Activated CD4-positive, CD25-positive, alpha-beta regulatory T cell treated with anti-CD3 and anti-CD28 coated beads, Interleukin-2, amount 50 U/mL, for 16 hours (primary cell): ENCODE measurements around the gene CHRDL1.
"Not testable (repeated sequence)": the region's sequence is repeated elsewhere in the genome, so short reads cannot be mapped to it uniquely, and the experiment has no call there.

ENCODE experiments used
- DNase-seq: peaks from one replicate; pipeline ENCODE4 v3.0.0-alpha.2; 2020; ENCODE audit warnings: low read depth, low spot score

The CHRDL1 gene

GRCh38 chrX:110795645-110796406 is at the start of gene CHRDL1:
CHRDL1 (minus strand) TSS chrX:110795817; CDS start chrX:110792181, 3,636 bp downstream.
- no peak for DNase-seq

GRCh38 chrX:110836982-110837381 is 41.4 kb upstream of the CHRDL1 start:
- no peak for DNase-seq

- no peak for DNase-seq
Measured at GRCh38 chrX:110836451-110836850, 40.8 kb upstream of the CHRDL1 start.

- no peak for DNase-seq
Measured at GRCh38 chrX:110836001-110836400, 40.4 kb upstream of the CHRDL1 start.

GRCh38 chrX:110825972-110826371 is 30.4 kb upstream of the CHRDL1 start:
- DNase-seq = no peak

- DNase-seq = not testable (repeated sequence)
Measured at GRCh38 chrX:110816543-110816942, 20.9 kb upstream of the CHRDL1 start.

GRCh38 chrX:110806145-110806544 is 10.5 kb upstream of the CHRDL1 start:
- DNase-seq = no peak

- no peak for DNase-seq
Measured at GRCh38 chrX:110805303-110805702, 9.7 kb upstream of the CHRDL1 start.

GRCh38 chrX:110804446-110804845 is 8.8 kb upstream of the CHRDL1 start:
- DNase-seq = no peak

- no peak for DNase-seq
Measured at GRCh38 chrX:110803506-110803905, 7.9 kb upstream of the CHRDL1 start.

- no peak for DNase-seq
Measured at GRCh38 chrX:110796407-110796697, 735 bp upstream of the CHRDL1 start.

GRCh38 chrX:110794601-110795000 is 1.0 kb downstream of the CHRDL1 start:
- no peak for DNase-seq

- no peak for DNase-seq
Measured at GRCh38 chrX:110791071-110791470, 4.5 kb downstream of the CHRDL1 start.

GRCh38 chrX:110786486-110786885 is 9.1 kb downstream of the CHRDL1 start:
- DNase-seq = no peak

GRCh38 chrX:110759785-110760184 is 35.8 kb downstream of the CHRDL1 start:
- DNase-seq = no peak

GRCh38 chrX:110758781-110759422 is 36.7 kb downstream of the CHRDL1 start:
- DNase-seq = no peak

GRCh38 chrX:110755611-110756010 is 40.0 kb downstream of the CHRDL1 start:
- DNase-seq = no peak

- no peak for DNase-seq
Measured at GRCh38 chrX:110755061-110755460, 40.6 kb downstream of the CHRDL1 start.

GRCh38 chrX:110750526-110751189 is 45.0 kb downstream of the CHRDL1 start:
- DNase-seq = no peak

- DNase-seq = no peak
Measured at GRCh38 chrX:110748256-110748806, 47.3 kb downstream of the CHRDL1 start.

GRCh38 chrX:110746014-110746413 is 49.6 kb downstream of the CHRDL1 start:
- no peak for DNase-seq

GRCh38 chrX:110745288-110745687 is 50.3 kb downstream of the CHRDL1 start:
- DNase-seq = no peak
